ENCODE results near the gene LSM11. TPM values are rescaled to one million over a fixed set of nuclear protein-coding genes. Genes with fewer than 3 reads are reported as not detected.

LSM11 gene
- total RNA-seq, 1 donor from 2014 or later, result 3.0 TPM

GRCh38 chr5:157793301-157793700 lies 49.8 kb downstream of the LSM11 start:
- Histone ChIP-seq H3K36me3 (peaks cover 68% of the 10 kb centered on the region), H3K4me1 (no peaks in the 10 kb centered on the region), H3K9me3 (no peaks in the 10 kb centered on the region), H3K27me3 (no peaks in the 10 kb centered on the region), H3K27ac (no peak overlapping the region), H3K4me3 (no peak overlapping the region)
- intact Hi-C loops (cut with DNase I), result no loop called here
- DNase-seq (no peak), ATAC-seq (no peak)
- TF ChIP-seq, protein P1, sequence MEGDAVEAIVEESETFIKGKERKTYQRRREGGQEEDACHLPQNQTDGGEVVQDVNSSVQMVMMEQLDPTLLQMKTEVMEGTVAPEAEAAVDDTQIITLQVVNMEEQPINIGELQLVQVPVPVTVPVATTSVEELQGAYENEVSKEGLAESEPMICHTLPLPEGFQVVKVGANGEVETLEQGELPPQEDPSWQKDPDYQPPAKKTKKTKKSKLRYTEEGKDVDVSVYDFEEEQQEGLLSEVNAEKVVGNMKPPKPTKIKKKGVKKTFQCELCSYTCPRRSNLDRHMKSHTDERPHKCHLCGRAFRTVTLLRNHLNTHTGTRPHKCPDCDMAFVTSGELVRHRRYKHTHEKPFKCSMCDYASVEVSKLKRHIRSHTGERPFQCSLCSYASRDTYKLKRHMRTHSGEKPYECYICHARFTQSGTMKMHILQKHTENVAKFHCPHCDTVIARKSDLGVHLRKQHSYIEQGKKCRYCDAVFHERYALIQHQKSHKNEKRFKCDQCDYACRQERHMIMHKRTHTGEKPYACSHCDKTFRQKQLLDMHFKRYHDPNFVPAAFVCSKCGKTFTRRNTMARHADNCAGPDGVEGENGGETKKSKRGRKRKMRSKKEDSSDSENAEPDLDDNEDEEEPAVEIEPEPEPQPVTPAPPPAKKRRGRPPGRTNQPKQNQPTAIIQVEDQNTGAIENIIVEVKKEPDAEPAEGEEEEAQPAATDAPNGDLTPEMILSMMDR (IDR thresholded peaks at IDR 0.05), result no peak

- DNase-seq, result no peak
- TF ChIP-seq, protein P1 (IDR thresholded peaks at IDR 0.05), result no peak
- H3K36me3 ChIP-seq, result peaks cover 46% of the 10 kb centered on the region
- no peaks in the 10 kb centered on the region for H3K9me3 ChIP-seq
- no peaks in the 10 kb centered on the region for H3K4me1 ChIP-seq
- no peak overlapping the region for H3K27ac ChIP-seq
- intact Hi-C loops (cut with DNase I), result no loop called here
- H3K4me3 ChIP-seq, result no peak overlapping the region
- peak; percentile 28 for ATAC-seq
- H3K27me3 ChIP-seq, result no peaks in the 10 kb centered on the region
Observed at GRCh38 chr5:157799578-157799977, 56.1 kb downstream of the LSM11 start.

- Histone ChIP-seq H3K4me1 (no peaks in the 10 kb centered on the region), H3K27ac (no peak overlapping the region), H3K4me3 (no peak overlapping the region), H3K27me3 (no peaks in the 10 kb centered on the region), H3K36me3 (peaks cover 49% of the 10 kb centered on the region), H3K9me3 (no peaks in the 10 kb centered on the region)
- intact Hi-C loops (cut with DNase I), result no loop called here
- TF ChIP-seq, protein P1 (IDR thresholded peaks at IDR 0.05), result no peak
- no peak for ATAC-seq
- no peak for DNase-seq
Observed at GRCh38 chr5:157800137-157800536, 56.6 kb downstream of the LSM11 start.

DNA sequence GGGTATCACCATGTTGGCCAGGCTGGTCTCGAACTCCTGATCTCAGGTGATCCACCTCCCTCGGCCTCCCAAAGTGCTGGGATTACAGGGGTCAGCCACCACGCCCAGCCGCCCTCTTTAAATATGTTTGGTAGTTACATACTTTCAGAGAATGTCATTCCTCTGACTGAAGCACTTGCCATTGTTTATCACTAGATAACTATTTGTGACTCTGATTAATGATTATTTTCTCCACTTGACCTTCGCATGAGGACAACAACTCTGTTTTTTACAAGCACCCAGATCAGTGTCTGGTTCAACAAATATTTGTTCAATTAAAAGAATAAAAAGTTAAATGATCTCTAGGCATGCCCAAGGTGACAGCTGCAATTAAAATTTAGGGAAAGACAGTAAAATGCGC lies 59.2 kb downstream of the LSM11 start:
- intact Hi-C loops (cut with DNase I), result no loop called here
- no peak overlapping the region for H3K4me3 ChIP-seq
- no peak overlapping the region for H3K27ac ChIP-seq
- no peak for DNase-seq
- H3K27me3 ChIP-seq, result no peaks in the 10 kb centered on the region
- H3K9me3 ChIP-seq, result no peaks in the 10 kb centered on the region
- H3K4me1 ChIP-seq, result no peaks in the 10 kb centered on the region
- no peak for ATAC-seq
- TF ChIP-seq, protein P1 (IDR thresholded peaks at IDR 0.05), result no peak
- H3K36me3 ChIP-seq, result peaks cover 61% of the 10 kb centered on the region

GRCh38 chr5:157808043-157808442 lies 64.5 kb downstream of the LSM11 start:
- H3K27me3 ChIP-seq, result no peaks in the 10 kb centered on the region
- ATAC-seq (no peak), DNase-seq (no peak)
- no peak overlapping the region for H3K27ac ChIP-seq
- TF ChIP-seq, protein P1 (IDR thresholded peaks at IDR 0.05), result no peak
- peaks cover 83% of the 10 kb centered on the region for H3K36me3 ChIP-seq
- no peaks in the 10 kb centered on the region for H3K4me1 ChIP-seq
- no peaks in the 10 kb centered on the region for H3K9me3 ChIP-seq
- no peak overlapping the region for H3K4me3 ChIP-seq
- intact Hi-C loops (cut with DNase I), result no loop called here

Other genes starting within 250 kb of the LSM11 start
- 10.6 TPM for gene ADAM19, start 167.9 kb upstream of the LSM11 start, total RNA-seq
- 0.12 TPM for gene SOX30, start 91.3 kb upstream of the LSM11 start, total RNA-seq
- not detected for gene C5orf52, start 72.2 kb upstream of the LSM11 start, total RNA-seq
- gene THG1L, start 12.3 kb upstream of the LSM11 start, total RNA-seq, result 8.4 TPM
- gene CLINT1, start 115.4 kb downstream of the LSM11 start, total RNA-seq, result 84.6 TPM